Breast epithelium (tissue), 4 donors: Measurements from ENCODE around the gene TFF2. TPM values are rescaled to one million over a fixed set of nuclear protein-coding genes. Genes with fewer than 3 reads are reported as not detected.
A peak's percentile ranks its signal among the peaks of the same experiment; 100 is the strongest.

Experiments used
- DNase-seq, 2 donors: peaks; one replicate each; pipeline ENCODE4 v3.0.0-alpha.2; 2019; ENCODE audit warnings: low spot score in 2 of 2
- H3K27ac ChIP-seq, 2 donors: fragments of 200-600 bp; sonication (generic) in 1 of 2; one replicate each; pipeline ENCODE4 v1.5.1; 2016 to 2019; ENCODE audit warnings: mild to moderate bottlenecking in 1 of 2
- H3K27me3 ChIP-seq, 2 donors: fragments of 200-600 bp; sonication (generic) in 1 of 2; one replicate each; pipeline versions ENCODE4 v1.5.1 to v1.6.0; 2017 to 2019; ENCODE audit warnings: control low read depth in 1 of 2, mild to moderate bottlenecking in 1 of 2
- H3K36me3 ChIP-seq: fragments of 200-600 bp; one replicate; pipeline ENCODE4 v1.5.1; 2019
- H3K4me1 ChIP-seq, 2 donors: fragments of 200-600 bp; sonication (generic); one replicate each; pipeline ENCODE4 v1.5.1; 2016 to 2019; ENCODE audit warnings: control low read depth in 1 of 2
- H3K4me3 ChIP-seq, 3 donors: fragments of 200-600 bp; sonication (generic); 1 replicate in 2 of 3; 2 replicates in 1 of 3; pipeline ENCODE4 v1.5.1; 2016 to 2019; ENCODE audit warnings: mild to moderate bottlenecking in 3 of 3, moderate library complexity in 2 of 3
- H3K9me3 ChIP-seq, 2 donors: fragments of 200-600 bp; sonication (generic) in 1 of 2; one replicate each; pipeline ENCODE4 v1.5.1; 2016 to 2019; ENCODE audit warnings: control low read depth in 1 of 2
- POLR2A ChIP-seq: fragments of 450-650 bp; IDR thresholded peaks from one replicate; pipeline ENCODE4 v1.6.1; 2016; ENCODE audit warnings: antibody characterized with exemption, mild to moderate bottlenecking, moderate library complexity
- POLR2AphosphoS5 ChIP-seq, 3 donors: sonication (generic); formaldehyde crosslinking; IDR thresholded peaks; one replicate each; pipeline ENCODE4 v1.6.1; 2017; ENCODE audit warnings: antibody characterized with exemption in 3 of 3
- intact Hi-C: fragments of 100-400 bp; cut with DNase I; formaldehyde crosslinking; loops from one replicate; pipeline ENCODE4 v1.15.1; 2023; ENCODE audit warnings: low total_unique reads
- total RNA-seq, 3 donors: library from RNA; depleted of rRNA; stranded (reverse); fragments of >200 nt; gene quantifications; one replicate each; pipeline ENCODE4 v1.1.0, GENCODE V29; 2016
- TF ChIP-seq, protein P1 (sequence below), 3 donors: fragments of 450-650 bp; IDR thresholded peaks; one replicate each; pipeline ENCODE4 v1.5.1; 2016 to 2017; ENCODE audit warnings: antibody characterized with exemption in 3 of 3, mild to moderate bottlenecking in 3 of 3, moderate library complexity in 3 of 3

TFF2 gene
- total RNA-seq, 3 donors from 2014 or later = not detected

DNA sequence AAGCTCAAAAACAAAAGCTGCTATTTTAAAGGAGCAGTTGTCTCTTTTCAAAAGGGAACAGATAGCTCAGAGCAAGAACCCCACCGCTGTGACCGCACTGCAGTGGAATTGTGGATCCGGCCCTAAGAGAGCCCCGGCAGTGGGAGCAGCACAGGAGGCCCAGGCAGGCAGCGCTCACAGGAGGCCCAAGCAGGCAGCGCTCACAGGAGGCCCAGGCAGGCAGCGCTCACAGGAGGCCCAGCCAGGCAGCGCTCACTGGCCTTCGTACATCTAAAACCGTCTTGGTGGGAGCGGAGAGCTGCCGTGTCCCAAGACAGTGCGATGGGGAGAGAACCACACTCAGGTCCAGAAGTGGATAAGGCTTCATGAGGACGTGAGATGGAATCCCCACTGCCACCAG is 39.6 kb downstream of the TFF2 start:
- intact Hi-C loops = loop anchor here (10.0 kb wide), 1 partner anchor 1186 kb away; no protein-coding TSS in a partner anchor
- peaks cover 0 to 8% of the 10 kb centered on the region in 2 donors for H3K27me3 ChIP-seq
- no peak overlapping the region for H3K27ac ChIP-seq
- no peaks in the 10 kb centered on the region for H3K36me3 ChIP-seq
- DNase-seq = no peak
- no peak overlapping the region for H3K4me3 ChIP-seq
- H3K9me3 ChIP-seq = no peaks in the 10 kb centered on the region
- TF ChIP-seq POLR2AphosphoS5 (IDR thresholded peaks at IDR 0.05) (no peak), POLR2A (no peak)
- TF ChIP-seq, protein P1, sequence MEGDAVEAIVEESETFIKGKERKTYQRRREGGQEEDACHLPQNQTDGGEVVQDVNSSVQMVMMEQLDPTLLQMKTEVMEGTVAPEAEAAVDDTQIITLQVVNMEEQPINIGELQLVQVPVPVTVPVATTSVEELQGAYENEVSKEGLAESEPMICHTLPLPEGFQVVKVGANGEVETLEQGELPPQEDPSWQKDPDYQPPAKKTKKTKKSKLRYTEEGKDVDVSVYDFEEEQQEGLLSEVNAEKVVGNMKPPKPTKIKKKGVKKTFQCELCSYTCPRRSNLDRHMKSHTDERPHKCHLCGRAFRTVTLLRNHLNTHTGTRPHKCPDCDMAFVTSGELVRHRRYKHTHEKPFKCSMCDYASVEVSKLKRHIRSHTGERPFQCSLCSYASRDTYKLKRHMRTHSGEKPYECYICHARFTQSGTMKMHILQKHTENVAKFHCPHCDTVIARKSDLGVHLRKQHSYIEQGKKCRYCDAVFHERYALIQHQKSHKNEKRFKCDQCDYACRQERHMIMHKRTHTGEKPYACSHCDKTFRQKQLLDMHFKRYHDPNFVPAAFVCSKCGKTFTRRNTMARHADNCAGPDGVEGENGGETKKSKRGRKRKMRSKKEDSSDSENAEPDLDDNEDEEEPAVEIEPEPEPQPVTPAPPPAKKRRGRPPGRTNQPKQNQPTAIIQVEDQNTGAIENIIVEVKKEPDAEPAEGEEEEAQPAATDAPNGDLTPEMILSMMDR (IDR thresholded peaks at IDR 0.05) = no peak
- H3K4me1 ChIP-seq = no peaks in the 10 kb centered on the region

DNA sequence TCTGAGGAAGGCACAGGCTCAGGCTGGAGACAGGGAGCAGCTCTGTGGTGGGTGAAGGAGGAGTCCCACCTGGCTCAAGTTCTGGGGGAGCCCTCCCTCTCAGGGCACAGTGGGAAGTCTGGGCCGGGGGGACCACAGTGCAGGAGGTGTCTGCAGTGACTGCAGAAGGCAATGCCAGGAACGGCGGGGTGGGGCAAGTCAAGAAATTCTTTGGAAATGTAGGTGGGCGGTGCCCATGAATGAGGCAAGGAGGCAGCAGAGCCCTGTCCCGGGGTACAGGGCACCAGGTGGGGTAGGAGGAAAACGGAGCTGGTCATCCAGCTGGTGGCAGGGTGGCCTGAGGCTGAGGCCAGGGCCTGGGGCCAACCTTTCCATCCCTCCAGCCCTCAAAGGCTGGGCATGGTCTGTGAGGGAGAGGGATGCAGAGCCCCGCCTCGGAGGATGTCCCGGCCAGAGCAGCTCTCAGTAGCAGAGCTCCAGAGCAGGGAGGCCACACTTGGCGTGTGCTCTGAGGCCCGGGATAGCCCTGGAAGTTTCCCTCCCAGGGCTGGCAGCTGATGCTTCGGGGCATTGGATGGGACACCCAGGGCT is 40.3 kb downstream of the TFF2 start:
- no peak for DNase-seq
- intact Hi-C loops = loop anchor here (10.0 kb wide), 1 partner anchor 1186 kb away; no protein-coding TSS in a partner anchor
- no peaks in the 10 kb centered on the region for H3K4me1 ChIP-seq
- no peak overlapping the region for H3K27ac ChIP-seq
- H3K4me3 ChIP-seq = no peak overlapping the region
- no peaks in the 10 kb centered on the region for H3K36me3 ChIP-seq
- no peaks in the 10 kb centered on the region for H3K9me3 ChIP-seq
- TF ChIP-seq, protein P1 (IDR thresholded peaks at IDR 0.05) = no peak
- no peak for TF ChIP-seq POLR2AphosphoS5 (IDR thresholded peaks at IDR 0.05)
- TF ChIP-seq POLR2A = no peak
- peaks cover 0 to 8% of the 10 kb centered on the region in 2 donors for H3K27me3 ChIP-seq

DNA sequence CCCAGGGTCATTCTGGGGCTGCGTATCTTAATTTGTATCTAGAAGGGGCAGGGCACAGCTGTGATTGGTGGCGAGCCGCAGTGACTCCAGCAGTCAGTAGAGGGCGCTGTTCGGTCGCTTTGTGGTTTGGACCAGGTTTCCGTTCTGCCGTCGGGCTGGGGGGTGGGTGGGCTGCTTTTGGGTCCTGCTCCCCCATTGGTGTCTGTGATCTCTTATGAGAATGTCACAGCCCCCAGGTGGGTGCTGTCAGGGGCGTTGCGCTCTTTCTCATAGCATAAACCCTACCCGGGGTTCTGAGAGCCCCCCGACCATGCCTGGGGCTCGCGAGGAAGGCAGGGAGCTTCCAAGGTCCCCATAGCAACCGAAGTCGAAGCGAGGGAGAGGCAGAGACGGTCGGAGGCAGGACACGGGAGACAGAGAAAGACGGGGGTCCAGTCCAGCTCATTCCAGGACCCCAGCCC is 41.0 kb downstream of the TFF2 start:
- Histone ChIP-seq H3K27me3 (peaks cover 0 to 8% of the 10 kb centered on the region in 2 donors), H3K4me1 (no peaks in the 10 kb centered on the region), H3K9me3 (no peaks in the 10 kb centered on the region), H3K36me3 (no peaks in the 10 kb centered on the region), H3K27ac (no peak overlapping the region), H3K4me3 (peak overlapping the region in 1 of 3 donors; percentile 39)
- no peak for DNase-seq
- no peak for TF ChIP-seq POLR2AphosphoS5 (IDR thresholded peaks at IDR 0.05)
- TF ChIP-seq, protein P1 (IDR thresholded peaks at IDR 0.05) = peak in 2 of 3 donors; percentile 39 to 72
- intact Hi-C loops = loop anchor here (10.0 kb wide), 1 partner anchor 1185 kb away; no protein-coding TSS in a partner anchor

DNA sequence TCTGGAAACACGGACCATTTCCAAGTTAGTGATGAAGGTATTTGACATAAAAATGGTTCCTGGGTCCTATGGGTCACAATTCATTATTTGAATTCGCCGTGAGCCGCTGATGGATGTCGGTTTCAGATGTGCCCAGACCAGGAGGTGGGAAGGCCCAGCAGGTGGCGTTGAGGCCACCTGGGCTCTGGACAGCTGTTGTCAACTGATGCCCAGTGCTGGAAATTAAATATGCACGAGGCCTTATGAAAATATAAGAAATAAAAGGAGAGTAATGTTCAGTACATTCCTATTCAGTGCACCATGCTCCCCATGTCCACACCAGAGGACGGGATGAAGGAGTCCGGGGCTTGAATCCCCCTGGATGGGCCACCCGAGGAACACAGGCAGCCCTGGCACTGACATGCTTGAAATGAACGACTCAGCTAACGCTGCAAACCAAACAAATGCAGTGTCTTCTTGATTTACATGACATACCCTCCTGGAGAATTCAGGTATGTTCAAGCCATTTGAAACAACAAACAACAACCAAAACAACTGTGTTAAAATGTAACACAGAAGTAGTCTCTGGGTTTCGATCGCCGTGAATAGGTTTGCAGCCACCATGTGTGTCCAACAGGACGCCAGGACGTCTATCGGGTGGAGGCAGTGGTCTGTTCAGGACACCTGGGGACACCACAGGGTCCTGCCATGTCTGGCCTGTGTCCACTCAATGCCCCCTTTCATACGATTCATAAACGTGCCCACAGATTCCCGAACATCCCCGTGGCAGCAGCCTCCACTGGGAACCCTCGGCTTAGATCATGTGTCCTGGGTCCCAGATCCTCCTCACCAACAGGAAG is 41.7 kb downstream of the TFF2 start:
- H3K4me3 ChIP-seq = peak overlapping the region in 1 of 3 donors; percentile 39
- DNase-seq = no peak
- no peaks in the 10 kb centered on the region for H3K36me3 ChIP-seq
- no peaks in the 10 kb centered on the region for H3K9me3 ChIP-seq
- TF ChIP-seq, protein P1 (IDR thresholded peaks at IDR 0.05) = no peak
- no peak for TF ChIP-seq POLR2AphosphoS5 (IDR thresholded peaks at IDR 0.05)
- no peak for TF ChIP-seq POLR2A
- H3K27me3 ChIP-seq = peaks cover 0 to 8% of the 10 kb centered on the region in 2 donors
- H3K27ac ChIP-seq = no peak overlapping the region
- intact Hi-C loops = no loop called here
- no peaks in the 10 kb centered on the region for H3K4me1 ChIP-seq
